Trophoblast cell (in vitro differentiated cells and primary cell): ENCODE data around the gene USP34.

Experiments used
- DNase-seq, 2 donors: peaks; one replicate each; pipeline ENCODE4 v3.0.0-alpha.2; 2016
- H2AFZ ChIP-seq: 2 replicates; pipeline ENCODE4 v1.6.1; 2013; ENCODE audit warnings: low read length, moderate library complexity, mild to moderate bottlenecking; ENCODE audit not compliant: insufficient read depth, poor library complexity
- H2AK5ac ChIP-seq: 2 replicates; pipeline ENCODE4 v1.6.1; 2013; ENCODE audit warnings: mild to moderate bottlenecking, low read length
- H2BK120ac ChIP-seq: 2 replicates; pipeline ENCODE4 v1.6.1; 2013; ENCODE audit warnings: low read length, mild to moderate bottlenecking, moderate library complexity; ENCODE audit not compliant: insufficient read depth, poor library complexity
- H2BK12ac ChIP-seq: 2 replicates; pipeline ENCODE4 v1.6.1; 2013; ENCODE audit warnings: mild to moderate bottlenecking, low read length, moderate library complexity
- H2BK5ac ChIP-seq: 2 replicates; pipeline ENCODE4 v1.6.1; 2013; ENCODE audit warnings: low read length, low read depth, moderate library complexity, mild to moderate bottlenecking; ENCODE audit not compliant: poor library complexity
- H3K14ac ChIP-seq: 2 replicates; pipeline ENCODE4 v1.6.1; 2013; ENCODE audit warnings: mild to moderate bottlenecking, low read length
- H3K18ac ChIP-seq: 2 replicates; pipeline ENCODE4 v1.6.1; 2013; ENCODE audit warnings: mild to moderate bottlenecking, low read length
- H3K23ac ChIP-seq: 2 replicates; pipeline ENCODE4 v1.6.1; 2013; ENCODE audit warnings: low read length
- H3K27ac ChIP-seq: 2 replicates; pipeline ENCODE4 v1.5.1; 2013; ENCODE audit warnings: low read depth, mild to moderate bottlenecking, inconsistent platforms, low read length, moderate library complexity
- H3K27me3 ChIP-seq: 2 replicates; pipeline ENCODE4 v1.6.1; 2013; ENCODE audit warnings: inconsistent platforms, mild to moderate bottlenecking, low read length, moderate library complexity; ENCODE audit not compliant: insufficient read depth
- H3K36me3 ChIP-seq, 2 experiments: 1 replicate in 1 of 2; 2 replicates in 1 of 2; pipeline ENCODE4 v1.6.1; 2013; ENCODE audit warnings: low read length in 2 of 2, mild to moderate bottlenecking in 2 of 2, moderate library complexity in 1 of 2; ENCODE audit not compliant: insufficient read depth in 2 of 2, control insufficient read depth in 1 of 2
- H3K4ac ChIP-seq: 2 replicates; pipeline ENCODE4 v1.6.1; 2013; ENCODE audit warnings: low read depth, mild to moderate bottlenecking, low read length, moderate library complexity
- H3K4me1 ChIP-seq, 2 experiments: 1 replicate in 1 of 2; 2 replicates in 1 of 2; pipeline ENCODE4 v1.6.1; 2013; ENCODE audit warnings: low read length in 2 of 2, mild to moderate bottlenecking in 2 of 2, moderate library complexity in 1 of 2; ENCODE audit not compliant: insufficient read depth in 2 of 2, control insufficient read depth in 1 of 2
- H3K4me2 ChIP-seq: 2 replicates; pipeline ENCODE4 v1.6.1; 2013; ENCODE audit warnings: inconsistent platforms, mild to moderate bottlenecking, low read length, moderate library complexity
- H3K4me3 ChIP-seq: 2 replicates; pipeline ENCODE4 v1.5.1; 2013; ENCODE audit warnings: mild to moderate bottlenecking, low read depth, low read length, inconsistent platforms
- H3K79me1 ChIP-seq: one replicate; pipeline ENCODE4 v1.6.1; 2013; ENCODE audit warnings: low read length
- H3K79me2 ChIP-seq: 2 replicates; pipeline ENCODE4 v1.6.1; 2013; ENCODE audit warnings: low read length, mild to moderate bottlenecking; ENCODE audit not compliant: control insufficient read depth, insufficient read depth, poor library complexity
- H3K9ac ChIP-seq: 2 replicates; pipeline ENCODE4 v1.6.1; 2013; ENCODE audit warnings: mild to moderate bottlenecking, low read length
- H3K9me3 ChIP-seq: 2 replicates; pipeline ENCODE4 v1.6.1; 2013; ENCODE audit warnings: low read depth, mild to moderate bottlenecking, control low read depth, inconsistent platforms, low read length; ENCODE audit not compliant: insufficient read depth
- H4K12ac ChIP-seq: 2 replicates; pipeline ENCODE4 v1.6.1; 2013; ENCODE audit warnings: low read depth, mild to moderate bottlenecking, low read length, moderate library complexity
- H4K8ac ChIP-seq: 2 replicates; pipeline ENCODE4 v1.6.1; 2013; ENCODE audit warnings: low read depth, mild to moderate bottlenecking, low read length, moderate library complexity
- H4K91ac ChIP-seq: one replicate; pipeline ENCODE4 v1.6.1; 2013; ENCODE audit warnings: low read depth, mild to moderate bottlenecking, low read length, moderate library complexity
- WGBS: extraction: QIAGEN DNeasy Blood & Tissue Kit; methylation state at CpG from one replicate; pipeline ENCODE4 v1.1.7; 2013; ENCODE audit warnings: missing lambda C conversion rate; ENCODE audit not compliant: insufficient read length, insufficient coverage; ENCODE audit errors: extremely low coverage; 5-methylcytosine and 5-hydroxymethylcytosine counted together

The USP34 gene

DNA sequence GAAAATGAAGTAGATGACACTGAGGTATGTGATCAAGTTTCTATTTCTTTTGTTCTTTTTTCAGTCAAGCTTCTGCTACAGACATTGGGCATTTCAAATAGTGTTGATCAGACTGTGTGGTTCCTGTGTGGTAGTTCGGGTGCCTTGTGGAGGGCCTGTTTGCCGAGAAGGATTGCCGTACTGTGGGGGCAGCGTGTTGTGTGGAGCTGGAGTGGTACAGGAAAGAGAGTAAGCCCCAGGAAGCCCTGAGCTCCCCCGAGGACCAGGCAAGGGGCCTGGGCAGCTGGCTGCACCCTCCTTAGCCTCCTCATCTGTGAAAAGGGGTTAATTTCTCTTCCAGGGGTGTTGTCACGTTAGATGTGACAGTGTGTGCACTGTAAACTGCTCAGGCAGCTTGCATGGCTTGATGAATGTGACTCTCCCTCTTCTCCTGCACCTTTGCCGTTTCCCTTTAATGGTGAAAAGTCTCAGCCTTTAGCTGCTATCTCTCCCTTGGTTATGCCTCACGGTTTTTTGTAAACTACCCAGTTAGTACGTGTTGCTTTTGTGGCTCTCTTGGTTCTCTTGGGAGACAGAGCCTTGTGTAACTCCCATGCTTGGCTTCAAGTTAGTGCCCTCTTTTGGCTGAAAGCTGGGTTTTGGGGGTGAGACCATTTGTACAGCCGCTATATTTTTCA, 289.4 kb downstream of the USP34 start:
- no peaks in the 10 kb centered on the region for H3K9me3 ChIP-seq
- no peak overlapping the region for H3K4me2 ChIP-seq
- peaks cover 12% of the 10 kb centered on the region for H3K79me1 ChIP-seq
- H3K27me3 ChIP-seq, result no peaks in the 10 kb centered on the region
- peaks cover 19 to 23% of the 10 kb centered on the region in 2 experiments for H3K4me1 ChIP-seq
- no peak overlapping the region for H4K12ac ChIP-seq
- no peak overlapping the region for H3K23ac ChIP-seq
- no peak overlapping the region for H3K27ac ChIP-seq
- no peak overlapping the region for H3K18ac ChIP-seq
- H2BK5ac ChIP-seq, result no peak overlapping the region
- no peak overlapping the region for H2AFZ ChIP-seq
- no peak overlapping the region for H2BK120ac ChIP-seq
- DNase-seq, result no peak
- no peak overlapping the region for H3K14ac ChIP-seq
- H3K36me3 ChIP-seq, result peaks cover 17 to 38% of the 10 kb centered on the region in 2 experiments
- no CpG with 5 or more reads among the region's 10 CpGs for WGBS
- no peak overlapping the region for H3K9ac ChIP-seq
- peaks cover 11% of the 10 kb centered on the region for H3K79me2 ChIP-seq
- no peak overlapping the region for H2AK5ac ChIP-seq
- H4K91ac ChIP-seq, result no peak overlapping the region
- H2BK12ac ChIP-seq, result no peak overlapping the region
- H3K4ac ChIP-seq, result no peak overlapping the region
- no peak overlapping the region for H3K4me3 ChIP-seq
- no peak overlapping the region for H4K8ac ChIP-seq

DNA sequence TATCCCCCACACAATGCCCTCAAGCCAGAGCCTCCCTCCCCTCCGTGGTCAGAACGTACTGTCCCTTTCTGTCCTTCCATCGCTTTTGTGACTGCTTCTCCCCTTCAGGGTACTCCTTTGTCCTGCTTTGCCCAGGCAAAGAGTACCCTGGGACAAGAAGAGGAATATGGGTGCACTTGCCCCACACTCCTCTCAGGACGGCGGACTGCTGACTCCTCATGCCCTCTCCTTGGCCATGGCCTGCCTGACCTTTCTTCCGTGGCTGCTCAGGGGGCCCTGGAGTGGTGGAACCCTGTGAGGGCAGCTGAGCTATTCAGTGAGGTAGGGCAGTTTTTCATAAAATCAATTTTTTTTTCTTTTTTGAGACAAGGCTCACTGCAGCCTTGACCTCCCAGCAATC, 290.2 kb downstream of the USP34 start:
- H3K14ac ChIP-seq, result no peak overlapping the region
- H3K9ac ChIP-seq, result no peak overlapping the region
- WGBS, result no CpG with 5 or more reads among the region's 6 CpGs
- H2AK5ac ChIP-seq, result no peak overlapping the region
- no peak overlapping the region for H2BK120ac ChIP-seq
- H4K8ac ChIP-seq, result no peak overlapping the region
- H3K4me1 ChIP-seq, result peaks cover 19 to 24% of the 10 kb centered on the region in 2 experiments
- H3K4me3 ChIP-seq, result no peak overlapping the region
- H3K18ac ChIP-seq, result peak overlapping the region; percentile 19
- no peaks in the 10 kb centered on the region for H3K9me3 ChIP-seq
- H3K27me3 ChIP-seq, result no peaks in the 10 kb centered on the region
- H4K12ac ChIP-seq, result no peak overlapping the region
- DNase-seq, result no peak
- peak overlapping the region; percentile 29 for H4K91ac ChIP-seq
- no peak overlapping the region for H2AFZ ChIP-seq
- no peak overlapping the region for H3K23ac ChIP-seq
- H3K4me2 ChIP-seq, result no peak overlapping the region
- peaks cover 17 to 36% of the 10 kb centered on the region in 2 experiments for H3K36me3 ChIP-seq
- peaks cover 12% of the 10 kb centered on the region for H3K79me1 ChIP-seq
- peaks cover 11% of the 10 kb centered on the region for H3K79me2 ChIP-seq
- no peak overlapping the region for H2BK12ac ChIP-seq
- no peak overlapping the region for H2BK5ac ChIP-seq
- H3K27ac ChIP-seq, result no peak overlapping the region
- H3K4ac ChIP-seq, result no peak overlapping the region

DNA sequence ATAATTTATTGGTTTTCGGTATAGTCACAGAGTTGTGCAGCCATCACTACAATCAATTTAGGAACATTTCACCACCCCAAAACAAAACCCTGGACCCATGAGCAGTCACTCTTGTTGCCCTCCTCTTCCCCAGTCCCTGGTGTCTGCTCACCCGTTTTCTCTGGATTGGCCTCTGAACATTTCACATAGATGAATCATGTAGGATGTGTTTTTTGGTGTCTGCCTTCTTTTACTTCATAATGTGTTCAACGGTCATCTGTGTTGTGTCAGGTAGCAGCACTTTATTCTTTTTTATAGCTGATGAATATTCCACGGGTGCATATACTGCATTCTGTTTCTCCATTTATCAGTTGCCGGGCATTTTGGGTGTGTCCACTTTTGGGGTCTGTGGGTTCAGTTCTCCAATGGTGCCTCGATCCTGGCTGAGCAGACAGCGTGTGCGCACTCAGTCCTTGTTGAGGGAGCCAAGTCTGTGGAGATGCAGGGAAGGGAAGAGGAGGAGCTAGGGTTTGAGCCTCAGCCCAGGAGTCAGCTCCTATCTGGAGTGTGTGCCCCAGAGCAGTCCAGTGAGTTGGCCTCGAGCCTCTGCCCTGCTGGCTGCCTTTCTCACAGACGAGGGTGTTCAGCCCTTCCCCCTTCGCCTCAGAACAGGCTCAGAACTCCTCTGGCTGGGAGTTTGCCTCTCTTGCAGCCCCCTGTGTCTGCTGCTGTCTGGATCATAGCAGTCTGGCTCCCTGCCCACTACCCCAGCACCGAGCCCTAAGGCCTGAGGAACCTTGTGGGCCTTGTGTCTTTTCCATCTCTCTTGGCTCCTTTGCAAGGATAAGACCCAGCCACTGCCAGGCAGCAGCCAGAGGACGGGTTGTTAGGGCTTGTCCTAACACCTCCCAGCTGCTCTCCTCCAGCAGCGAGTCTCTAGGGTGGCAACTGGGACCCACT, 290.9 kb downstream of the USP34 start:
- Histone ChIP-seq H3K27ac (no peak overlapping the region), H3K4me3 (no peak overlapping the region), H3K9ac (no peak overlapping the region), H3K36me3 (peaks cover 17 to 29% of the 10 kb centered on the region in 2 experiments), H3K79me2 (peaks cover 11% of the 10 kb centered on the region), H3K27me3 (no peaks in the 10 kb centered on the region), H2BK120ac (no peak overlapping the region), H3K14ac (peak overlapping the region; percentile 5), H2BK12ac (no peak overlapping the region), H3K4ac (no peak overlapping the region), H4K8ac (no peak overlapping the region), H3K9me3 (no peaks in the 10 kb centered on the region), H2AFZ (peak overlapping the region; percentile 17), H4K91ac (peak overlapping the region; percentile 29), H3K4me2 (no peak overlapping the region), H3K18ac (peak overlapping the region; percentile 19), H4K12ac (peak overlapping the region; percentile 6), H2BK5ac (no peak overlapping the region), H3K23ac (no peak overlapping the region), H2AK5ac (no peak overlapping the region), H3K79me1 (peaks cover 12% of the 10 kb centered on the region), H3K4me1 (peaks cover 19 to 24% of the 10 kb centered on the region in 2 experiments)
- no CpG with 5 or more reads among the region's 14 CpGs for WGBS
- no peak for DNase-seq

DNA sequence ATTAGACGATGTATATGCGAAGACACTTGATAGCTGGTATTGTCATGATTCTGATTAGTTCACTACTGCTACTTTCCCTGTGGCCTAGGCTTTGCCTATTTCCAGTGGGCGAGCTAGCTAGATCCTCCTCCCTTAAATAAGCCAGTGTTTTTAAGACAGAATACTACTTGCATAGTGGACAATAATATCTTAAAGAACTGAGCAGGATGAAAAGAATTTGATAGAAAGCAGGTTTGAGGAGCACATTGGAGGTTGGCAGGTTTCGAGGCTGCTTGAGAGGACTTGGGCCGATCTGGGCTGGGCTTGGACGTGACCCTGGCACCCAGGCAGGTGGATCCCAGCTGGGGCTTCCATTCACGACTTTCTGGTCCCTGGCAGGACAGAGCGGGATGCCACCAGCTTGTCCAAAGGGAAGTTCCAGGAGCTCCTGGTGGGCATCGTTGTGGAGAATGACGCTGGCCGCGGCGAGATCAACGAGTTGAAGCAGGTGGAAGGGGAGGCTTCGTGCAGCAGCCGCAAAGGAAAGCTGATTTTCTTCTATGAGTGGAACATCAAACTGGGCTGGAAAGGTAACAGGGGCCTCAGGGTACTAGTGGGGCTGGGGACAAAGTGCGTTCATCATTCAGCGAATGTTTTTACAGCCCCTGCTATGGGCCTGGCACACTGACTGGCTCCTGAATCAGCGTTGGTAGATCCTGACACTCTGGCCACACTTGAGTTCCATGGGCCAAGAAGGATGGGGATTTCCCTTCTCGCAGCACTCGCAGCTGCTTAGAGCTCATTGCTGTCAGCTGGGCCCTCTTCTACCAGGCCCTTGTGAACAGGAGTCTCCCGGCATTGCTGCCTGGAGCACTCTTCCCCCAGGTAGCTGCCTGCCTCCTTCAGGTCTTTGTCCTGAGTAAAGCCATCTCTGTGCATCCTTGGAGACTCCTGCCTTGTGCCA, 292.0 kb downstream of the USP34 start:
- Histone ChIP-seq H3K14ac (peak overlapping the region; percentile 2), H2BK5ac (no peak overlapping the region), H3K9ac (no peak overlapping the region), H2AK5ac (peak overlapping the region; percentile 75), H3K4me2 (peak overlapping the region; percentile 72), H2BK120ac (no peak overlapping the region), H3K36me3 (peaks cover 12 to 22% of the 10 kb centered on the region in 2 experiments), H3K9me3 (no peaks in the 10 kb centered on the region), H4K12ac (peak overlapping the region; percentile 1), H3K18ac (no peak overlapping the region), H3K4ac (peak overlapping the region; percentile 10), H2BK12ac (no peak overlapping the region), H3K27ac (no peak overlapping the region), H3K79me2 (peaks cover 11% of the 10 kb centered on the region), H2AFZ (no peak overlapping the region), H4K8ac (no peak overlapping the region), H3K23ac (no peak overlapping the region), H3K4me3 (no peak overlapping the region), H3K27me3 (no peaks in the 10 kb centered on the region), H4K91ac (no peak overlapping the region), H3K4me1 (peaks cover 19 to 24% of the 10 kb centered on the region in 2 experiments), H3K79me1 (peaks cover 12% of the 10 kb centered on the region)
- no peak for DNase-seq
- WGBS, result no CpG with 5 or more reads among the region's 22 CpGs
